ENCODE data around the gene NTHL1.

GRCh38 chr16:2031081-2031577 lies 16.5 kb downstream of the NTHL1 start:
- no peak for TF ChIP-seq CTCF (IDR thresholded peaks at IDR 0.05; ENCODE audit: insufficient read depth, low read depth, low read length)
- TF ChIP-seq EZH2 (IDR thresholded peaks at IDR 0.05; ENCODE audit: insufficient read depth, low read length): no peak

Measured in astrocyte (in vitro differentiated cells and primary cell).